GM12891 (cell line): Measurements from ENCODE around the gene LMNTD2.

Experiments used
- DNase-seq: peaks from one replicate; pipeline ENCODE4 v3.0.0; 2011; ENCODE audit warnings: low spot score; ENCODE audit not compliant: insufficient read length
- FAIRE-seq: peaks from 2 replicates; lab custom pipeline; 2011; peaks lifted over from hg19 to GRCh38; lab: Jason Lieb, UNC
- PAX5 ChIP-seq: IDR thresholded peaks from 2 replicates; pipeline ENCODE4 v1.6.1; 2011; ENCODE audit warnings: low read length, moderate library complexity, mild to moderate bottlenecking; ENCODE audit not compliant: insufficient read depth, severe bottlenecking
- POLR2A ChIP-seq: IDR thresholded peaks from 2 replicates; pipeline ENCODE4 v1.6.1; 2011; ENCODE audit warnings: low read depth, low read length, control low read depth
- POLR2AphosphoS5 ChIP-seq: IDR thresholded peaks from 2 replicates; pipeline ENCODE4 v1.6.1; 2011; ENCODE audit warnings: low read depth, low read length, control low read depth
- POU2F2 ChIP-seq: IDR thresholded peaks from 2 replicates; pipeline ENCODE4 v1.6.1; 2011; ENCODE audit warnings: low read depth, mild to moderate bottlenecking, control low read depth, low read length, moderate library complexity
- SPI1 ChIP-seq: IDR thresholded peaks from 2 replicates; pipeline ENCODE4 v1.6.1; 2011; ENCODE audit warnings: low read depth, low read length, control low read depth
- TAF1 ChIP-seq: IDR thresholded peaks from 2 replicates; pipeline ENCODE4 v1.6.1; 2011; ENCODE audit warnings: low read depth, low read length, control low read depth

LMNTD2 gene

GRCh38 chr11:561148-562003 lies 838 bp upstream of the LMNTD2 start:
- TF ChIP-seq PAX5 (no peak), TAF1 (no peak), SPI1 (no peak), POLR2A (no peak), POU2F2 (no peak), POLR2AphosphoS5 (no peak)
- DNase-seq (no peak), FAIRE-seq (peak; percentile 57)

- no peak for DNase-seq
- no peak for FAIRE-seq
- no peak for TF ChIP-seq POLR2A
- TF ChIP-seq PAX5, result no peak
- no peak for TF ChIP-seq TAF1
- TF ChIP-seq POLR2AphosphoS5, result no peak
- no peak for TF ChIP-seq SPI1
- no peak for TF ChIP-seq POU2F2
Measured at GRCh38 chr11:559712-560304, 730 bp downstream of the LMNTD2 start.

GRCh38 chr11:559020-559620 lies 1.4 kb downstream of the LMNTD2 start:
- DNase-seq (no peak), FAIRE-seq (no peak)
- no peak for TF ChIP-seq TAF1
- no peak for TF ChIP-seq POLR2AphosphoS5
- TF ChIP-seq PAX5, result no peak
- TF ChIP-seq POU2F2, result no peak
- no peak for TF ChIP-seq SPI1

- FAIRE-seq, result no peak
- TF ChIP-seq POU2F2, result no peak
- TF ChIP-seq POLR2AphosphoS5, result no peak
- no peak for TF ChIP-seq PAX5
- TF ChIP-seq SPI1, result no peak
- no peak for TF ChIP-seq POLR2A
- no peak for TF ChIP-seq TAF1
Measured at GRCh38 chr11:558503-558902, 2.0 kb downstream of the LMNTD2 start.

GRCh38 chr11:557328-558132 lies 3.0 kb downstream of the LMNTD2 start:
- DNase-seq (no peak), FAIRE-seq (no peak)
- TF ChIP-seq POU2F2 (no peak), PAX5 (no peak), SPI1 (no peak), TAF1 (no peak), POLR2AphosphoS5 (no peak), POLR2A (no peak)

More at GRCh38 chr11:558503-558902, 2.0 kb downstream of the LMNTD2 start:
- no peak for DNase-seq

GRCh38 chr11:556662-557256 lies 3.8 kb downstream of the LMNTD2 start:
- FAIRE-seq (no peak), DNase-seq (no peak)
- no peak for TF ChIP-seq POLR2AphosphoS5
- no peak for TF ChIP-seq SPI1
- no peak for TF ChIP-seq PAX5
- no peak for TF ChIP-seq TAF1
- TF ChIP-seq POLR2A, result no peak
- TF ChIP-seq POU2F2, result no peak

- TF ChIP-seq POLR2AphosphoS5 (no peak), POU2F2 (no peak), SPI1 (no peak), POLR2A (no peak), TAF1 (no peak), PAX5 (no peak)
- DNase-seq, result no peak
- peak; percentile 35 for FAIRE-seq
Measured at GRCh38 chr11:555780-556661, 4.5 kb downstream of the LMNTD2 start.

GRCh38 chr11:555227-555779 lies 5.2 kb downstream of the LMNTD2 start:
- no peak for FAIRE-seq
- no peak for DNase-seq
- TF ChIP-seq SPI1 (no peak), TAF1 (no peak), POU2F2 (no peak), POLR2AphosphoS5 (no peak), POLR2A (no peak), PAX5 (no peak)
